Cardiac fibroblast (primary cell): ENCODE results near the gene FFAR3.

ENCODE experiments used
- DNase-seq, 2 donors: peaks; one replicate each; pipeline versions ENCODE4 v3.0.0 to v3.0.0-alpha.2; 2010; ENCODE audit warnings: low read depth in 2 of 2
- H3K4me3 ChIP-seq, 2 donors: replicated peaks in 1 of 2; 1 replicate in 1 of 2; 2 replicates in 1 of 2; pipeline ENCODE4 v1.5.1; 2011; ENCODE audit warnings: low read depth in 2 of 2, low read length in 2 of 2, mild to moderate bottlenecking in 2 of 2, moderate library complexity in 1 of 2
- CTCF ChIP-seq: IDR thresholded peaks from one replicate; pipeline ENCODE4 v1.5.1; 2011; ENCODE audit warnings: low read depth, mild to moderate bottlenecking, low read length, inconsistent platforms

The FFAR3 gene

DNA sequence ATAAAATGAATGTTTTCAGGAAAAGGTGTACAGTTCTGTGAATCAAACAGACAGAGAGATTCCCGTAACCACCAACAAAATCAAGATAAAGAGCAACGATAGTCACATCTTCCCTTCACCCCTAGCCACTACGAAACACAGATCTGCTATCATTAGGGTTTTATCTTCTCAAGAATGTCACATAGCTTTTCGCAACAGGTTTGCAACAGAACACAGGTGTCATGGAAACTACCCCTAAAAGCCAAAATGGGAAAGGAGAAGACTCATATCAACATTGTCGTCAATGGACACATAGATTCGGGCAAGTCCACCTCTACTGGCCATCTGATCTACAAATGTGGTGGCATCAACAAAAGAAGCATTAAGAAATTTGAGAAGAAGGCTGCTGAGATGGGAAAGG is 23.7 kb downstream of the FFAR3 start:
- no peak overlapping the region for H3K4me3 ChIP-seq
- no peak for TF ChIP-seq CTCF
- DNase-seq = no peak

GRCh38 chr19:35383536-35383935 is 25.3 kb downstream of the FFAR3 start:
- TF ChIP-seq CTCF = no peak
- no peak for DNase-seq
- no peak overlapping the region for H3K4me3 ChIP-seq

- H3K4me3 ChIP-seq = no peak overlapping the region
- TF ChIP-seq CTCF = no peak
- DNase-seq = no peak
Observed at GRCh38 chr19:35388277-35389054, 30.2 kb downstream of the FFAR3 start.

GRCh38 chr19:35389192-35389861 is 31.1 kb downstream of the FFAR3 start:
- DNase-seq = no peak
- no peak for TF ChIP-seq CTCF
- H3K4me3 ChIP-seq = no peak overlapping the region

DNA sequence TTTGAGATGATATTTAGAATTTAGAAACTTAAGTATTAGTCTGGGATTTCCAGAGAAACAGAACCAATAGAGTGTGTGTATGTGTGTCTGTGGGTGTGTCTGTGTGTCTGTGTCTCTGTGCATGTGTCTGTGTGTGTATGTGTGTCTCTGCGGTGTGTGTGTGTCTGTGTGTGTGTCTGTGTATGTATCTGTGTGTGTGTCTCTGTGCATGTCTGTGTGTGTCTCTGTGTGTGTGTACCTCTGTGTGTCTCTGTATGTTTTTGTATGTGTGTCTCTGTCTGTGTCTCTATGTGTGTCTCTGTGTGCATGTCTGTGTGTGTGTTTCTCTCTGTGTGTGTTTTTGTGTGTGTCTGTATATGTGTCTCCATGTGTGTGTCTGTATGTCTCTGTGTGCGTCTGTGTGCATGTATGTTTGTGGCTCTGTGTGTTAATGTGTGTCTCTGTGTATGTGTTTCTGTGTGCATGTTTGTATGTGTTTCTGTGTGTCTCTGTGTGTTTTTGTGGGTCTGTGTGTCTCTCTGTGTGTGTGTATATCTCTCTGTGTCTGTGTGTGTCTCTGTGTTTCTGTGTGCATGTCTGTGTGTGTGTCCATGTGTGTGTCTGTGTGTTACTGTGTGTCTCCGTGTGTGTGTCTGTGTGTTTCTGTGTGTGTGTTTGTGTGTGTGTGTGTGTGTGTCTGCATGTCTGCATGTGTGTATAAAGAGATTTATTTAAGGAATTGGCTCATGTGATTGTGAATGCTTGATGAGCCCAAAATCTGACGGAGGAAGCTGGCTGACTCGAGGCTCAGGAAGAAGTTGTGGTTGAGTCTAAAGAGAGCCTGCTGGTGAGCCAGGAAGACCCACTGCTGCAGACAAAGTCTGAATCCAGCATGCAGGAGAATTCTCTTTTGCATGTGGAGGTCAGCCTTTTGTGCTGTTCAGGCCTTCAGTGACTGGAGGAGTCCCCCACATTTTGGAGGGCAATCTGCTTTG is 34.8 kb downstream of the FFAR3 start:
- H3K4me3 ChIP-seq = no peak overlapping the region
- no peak for TF ChIP-seq CTCF
- no peak for DNase-seq

DNA sequence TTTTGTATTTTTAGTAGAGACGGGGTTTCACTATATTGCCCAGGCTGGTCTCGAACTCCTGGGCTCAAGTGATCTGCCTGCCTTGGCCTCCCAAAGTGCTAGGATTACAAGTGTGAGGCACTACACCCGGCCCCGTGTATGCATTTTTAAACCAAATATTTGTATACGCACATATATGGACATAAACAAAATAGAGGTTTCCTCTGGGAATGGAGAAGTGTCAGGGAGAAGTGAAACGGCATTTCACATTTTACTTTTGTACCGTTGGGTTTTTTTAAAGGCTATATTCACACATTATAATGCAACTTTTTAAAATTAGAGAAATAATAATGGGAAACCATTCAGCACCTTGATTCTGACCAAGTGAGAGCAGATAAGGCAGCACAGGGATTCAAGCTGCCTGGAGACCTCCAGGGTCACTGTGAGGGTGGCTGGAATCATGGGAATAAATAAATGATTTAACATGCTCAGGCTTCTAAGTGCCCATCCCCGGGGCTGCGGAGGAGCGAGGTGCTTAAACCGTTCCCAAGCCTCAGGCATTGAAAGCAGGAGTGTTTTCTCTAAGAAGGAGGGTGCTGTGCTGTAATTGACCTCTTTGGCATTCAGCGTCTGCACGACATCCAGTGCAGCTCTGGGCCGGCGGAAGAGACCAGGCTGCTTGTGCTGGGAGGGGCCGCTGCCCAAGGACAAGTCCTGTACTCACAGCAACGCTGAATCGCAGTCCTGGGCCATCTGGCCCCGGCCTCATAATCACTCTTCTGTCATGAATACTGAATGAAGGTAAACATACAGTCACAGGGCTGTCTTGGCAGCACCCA is 37.3 kb downstream of the FFAR3 start:
- DNase-seq = no peak
- TF ChIP-seq CTCF = no peak
- H3K4me3 ChIP-seq = no peak overlapping the region
